Stimulated activated CD4-positive, alpha-beta T cell treated with anti-CD3 and anti-CD28 coated beads, Interleukin-4, amount 100 ng/mL, for 1 hour (primary cell): ENCODE measurements around the gene HOXA3.

Experiments
- DNase-seq: peaks from one replicate; pipeline ENCODE4 v3.0.0-alpha.2; 2020

The HOXA3 gene

GRCh38 chr7:27125986-27126394, 26.4 kb downstream of the HOXA3 start:
- no peak for DNase-seq

- DNase-seq = no peak
Measured at GRCh38 chr7:27124902-27125689, 27.3 kb downstream of the HOXA3 start.

GRCh38 chr7:27124096-27124901, 28.1 kb downstream of the HOXA3 start:
- no peak for DNase-seq

GRCh38 chr7:27123477-27124053, 28.8 kb downstream of the HOXA3 start:
- no peak for DNase-seq

DNA sequence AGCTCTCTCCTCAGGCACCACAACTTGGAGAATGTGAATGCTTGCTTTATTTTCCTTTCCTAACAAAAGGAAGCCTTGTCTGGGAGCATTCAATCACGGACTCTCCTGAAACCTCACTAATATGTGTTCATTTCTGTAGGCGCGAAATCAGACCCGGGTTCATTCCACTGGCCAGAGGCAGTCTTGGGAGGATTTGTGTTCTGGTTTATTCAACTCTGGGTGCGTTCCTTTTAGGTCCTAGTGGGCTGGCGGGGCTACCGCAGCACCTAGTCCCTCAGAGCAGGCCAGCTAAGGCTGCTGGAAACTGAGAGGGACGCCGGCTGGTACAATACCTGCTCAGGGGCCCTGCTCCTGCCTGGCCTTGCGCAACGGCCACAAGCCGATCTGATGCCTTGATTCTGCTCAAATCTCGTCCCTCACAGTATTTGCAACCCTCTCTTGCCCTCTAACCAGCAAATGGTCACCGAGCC, 29.3 kb downstream of the HOXA3 start:
- DNase-seq = no peak

DNA sequence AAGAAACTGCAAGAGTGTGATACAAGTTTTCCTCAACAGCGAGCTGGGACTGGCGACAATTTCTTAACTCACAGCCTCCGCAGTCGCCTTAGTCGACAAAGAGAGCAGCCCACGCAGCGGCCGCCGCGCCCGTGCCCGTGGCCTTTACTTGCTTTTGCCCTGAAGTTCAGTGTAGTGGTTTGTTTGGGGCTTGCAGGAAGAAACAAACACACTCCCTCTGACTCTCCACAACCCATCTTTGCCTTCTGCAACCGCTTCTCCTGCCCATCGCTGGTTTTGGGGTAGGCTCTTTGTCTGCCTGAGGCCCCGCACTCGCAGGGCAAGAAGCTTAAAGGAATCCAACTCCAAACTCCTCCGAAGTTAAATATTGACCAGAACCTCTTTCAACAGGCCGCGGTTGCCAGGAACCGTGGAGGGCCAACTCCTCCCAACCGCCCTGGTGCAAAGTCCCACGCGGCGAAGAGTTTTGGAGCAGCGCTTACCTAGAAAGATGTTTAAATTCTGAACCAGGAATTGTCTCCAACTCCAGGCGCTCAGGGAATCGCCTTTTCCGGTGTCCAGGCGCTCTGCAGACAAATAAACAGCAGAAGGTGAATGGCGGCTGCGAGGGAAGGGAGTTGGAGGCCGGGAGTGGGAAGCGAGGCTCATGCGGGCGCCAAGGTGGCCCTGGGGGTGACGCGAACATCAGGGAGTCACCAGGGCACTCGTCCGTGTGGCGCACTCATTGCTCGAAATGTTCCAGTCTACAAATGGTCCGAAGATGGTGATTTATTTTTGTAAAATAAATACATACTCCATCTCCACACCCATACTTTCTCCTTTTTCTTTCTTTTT, 30.1 kb downstream of the HOXA3 start:
- DNase-seq = no peak

DNA sequence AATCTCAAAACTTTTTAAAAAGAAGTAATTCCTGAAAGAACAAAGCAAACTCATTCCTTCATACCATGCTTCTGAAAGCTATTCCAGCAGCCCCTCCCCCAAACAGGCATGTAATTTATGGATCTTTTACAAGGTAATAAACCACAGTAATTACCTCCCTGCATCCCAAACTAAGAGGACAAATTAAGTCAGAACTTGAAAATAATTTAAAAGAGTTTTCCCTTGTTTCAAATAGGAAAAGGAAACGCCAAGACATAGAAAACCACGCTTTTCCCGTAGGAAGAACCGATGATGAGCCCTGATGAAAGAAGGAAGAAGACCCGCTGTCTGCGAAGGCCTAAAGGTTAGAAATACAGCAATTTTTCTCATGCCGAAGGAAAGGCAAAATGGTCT, 30.7 kb downstream of the HOXA3 start:
- no peak for DNase-seq

- no peak for DNase-seq
Measured at GRCh38 chr7:27119412-27119911, 32.9 kb downstream of the HOXA3 start.

GRCh38 chr7:27118580-27118979, 33.8 kb downstream of the HOXA3 start:
- no peak for DNase-seq

GRCh38 chr7:27117887-27118491, 34.4 kb downstream of the HOXA3 start:
- no peak for DNase-seq

DNA sequence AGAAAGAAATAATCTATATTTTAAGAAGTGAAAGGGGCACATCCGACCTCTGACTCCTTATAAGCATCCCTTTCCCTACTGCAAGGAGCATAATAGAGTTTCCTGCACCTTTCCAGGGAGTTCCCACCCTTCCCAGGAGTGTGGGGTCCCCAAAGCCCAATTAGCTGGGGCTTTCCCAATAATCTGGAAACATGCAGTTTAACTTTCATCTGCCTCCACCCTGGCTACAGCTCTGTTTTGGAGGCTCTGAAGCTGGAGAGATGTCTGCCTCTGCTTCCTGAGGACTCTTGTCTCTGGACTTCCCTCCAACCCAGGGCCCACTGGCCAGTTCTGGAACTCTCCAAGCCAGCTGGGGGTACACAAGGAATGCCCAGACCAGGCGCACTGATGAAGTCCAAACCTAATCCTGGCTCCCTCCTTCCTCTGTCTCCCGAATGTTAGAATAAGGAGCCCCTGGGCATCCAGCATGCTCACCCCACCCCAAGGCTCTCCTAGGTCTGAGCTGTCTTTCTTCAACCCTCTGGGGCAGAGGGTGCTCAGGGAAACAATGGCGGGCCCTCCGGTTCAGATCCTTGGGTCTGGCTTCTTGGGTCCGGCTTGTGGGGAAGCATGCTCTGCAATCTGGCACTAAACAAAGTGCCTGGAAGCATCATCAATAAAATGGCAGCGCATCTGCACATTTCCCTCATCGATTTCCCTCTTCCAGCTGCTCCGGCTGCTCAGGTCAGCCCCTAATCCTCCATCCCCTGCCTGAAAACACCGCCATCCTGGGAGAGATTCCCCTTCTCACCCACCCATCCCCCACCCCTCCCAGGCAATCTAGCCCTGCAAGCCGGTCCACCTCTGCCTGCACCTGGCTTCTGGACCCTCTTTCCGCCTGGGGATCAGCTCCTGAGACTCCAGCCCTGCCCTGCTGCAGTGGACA, 35.2 kb downstream of the HOXA3 start:
- DNase-seq = no peak

- no peak for DNase-seq
Measured at GRCh38 chr7:27116031-27116961, 36.1 kb downstream of the HOXA3 start.

GRCh38 chr7:27115221-27116026, 37.0 kb downstream of the HOXA3 start:
- DNase-seq = no peak

DNA sequence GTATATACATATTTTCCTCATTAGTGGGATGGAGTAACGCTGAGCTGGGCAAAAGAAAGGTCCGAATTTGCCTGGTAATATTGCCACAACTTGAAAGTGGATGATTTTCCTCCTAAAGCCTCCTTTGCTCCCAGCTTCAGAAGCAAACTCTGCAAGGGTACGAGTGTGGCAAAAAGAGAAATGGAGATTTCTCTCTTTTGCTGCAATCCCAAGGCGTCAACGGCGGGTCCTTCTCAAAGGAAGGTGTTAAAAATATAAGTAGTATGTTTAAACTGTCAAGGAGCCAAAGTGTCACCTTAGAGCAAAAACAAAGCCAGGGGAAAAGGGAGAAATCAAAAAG, 37.5 kb downstream of the HOXA3 start:
- no peak for DNase-seq

DNA sequence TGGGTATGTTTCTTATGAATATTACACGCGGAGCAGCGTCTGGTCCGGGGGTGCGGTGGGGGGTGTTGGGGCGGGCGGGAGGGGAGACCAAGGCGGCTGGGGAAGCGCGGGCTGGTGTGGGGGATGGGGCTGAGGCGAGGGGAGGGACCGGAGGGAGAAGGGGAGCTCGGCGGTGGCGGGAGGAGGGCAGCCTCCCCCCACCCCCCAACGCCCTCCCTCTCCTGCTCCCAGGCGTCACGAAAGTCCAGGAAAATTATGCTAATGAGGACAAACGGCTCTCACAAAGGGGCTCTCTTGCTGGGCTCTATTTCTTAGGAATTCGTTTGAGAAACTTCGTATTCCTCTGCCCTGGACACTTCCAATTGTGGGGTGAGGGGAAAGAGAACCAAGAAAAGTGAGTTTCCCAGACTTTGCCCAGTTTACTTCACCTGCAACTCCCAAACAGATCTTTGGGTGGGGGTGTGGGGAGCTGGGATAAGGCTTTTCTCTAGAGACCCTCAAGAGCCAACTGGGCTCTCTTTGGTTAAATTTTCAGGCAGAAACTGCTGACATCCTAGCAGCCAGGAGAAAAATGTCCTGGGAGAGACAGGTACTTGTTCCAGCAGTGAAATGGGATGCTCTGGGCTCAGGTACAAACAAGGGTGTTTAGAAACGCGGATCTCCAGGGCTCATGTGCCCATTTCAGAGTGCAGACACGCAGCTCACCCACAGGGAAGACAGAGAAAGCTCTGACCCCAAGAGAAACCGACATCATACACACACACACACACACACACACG, 38.2 kb downstream of the HOXA3 start:
- DNase-seq = no peak

DNA sequence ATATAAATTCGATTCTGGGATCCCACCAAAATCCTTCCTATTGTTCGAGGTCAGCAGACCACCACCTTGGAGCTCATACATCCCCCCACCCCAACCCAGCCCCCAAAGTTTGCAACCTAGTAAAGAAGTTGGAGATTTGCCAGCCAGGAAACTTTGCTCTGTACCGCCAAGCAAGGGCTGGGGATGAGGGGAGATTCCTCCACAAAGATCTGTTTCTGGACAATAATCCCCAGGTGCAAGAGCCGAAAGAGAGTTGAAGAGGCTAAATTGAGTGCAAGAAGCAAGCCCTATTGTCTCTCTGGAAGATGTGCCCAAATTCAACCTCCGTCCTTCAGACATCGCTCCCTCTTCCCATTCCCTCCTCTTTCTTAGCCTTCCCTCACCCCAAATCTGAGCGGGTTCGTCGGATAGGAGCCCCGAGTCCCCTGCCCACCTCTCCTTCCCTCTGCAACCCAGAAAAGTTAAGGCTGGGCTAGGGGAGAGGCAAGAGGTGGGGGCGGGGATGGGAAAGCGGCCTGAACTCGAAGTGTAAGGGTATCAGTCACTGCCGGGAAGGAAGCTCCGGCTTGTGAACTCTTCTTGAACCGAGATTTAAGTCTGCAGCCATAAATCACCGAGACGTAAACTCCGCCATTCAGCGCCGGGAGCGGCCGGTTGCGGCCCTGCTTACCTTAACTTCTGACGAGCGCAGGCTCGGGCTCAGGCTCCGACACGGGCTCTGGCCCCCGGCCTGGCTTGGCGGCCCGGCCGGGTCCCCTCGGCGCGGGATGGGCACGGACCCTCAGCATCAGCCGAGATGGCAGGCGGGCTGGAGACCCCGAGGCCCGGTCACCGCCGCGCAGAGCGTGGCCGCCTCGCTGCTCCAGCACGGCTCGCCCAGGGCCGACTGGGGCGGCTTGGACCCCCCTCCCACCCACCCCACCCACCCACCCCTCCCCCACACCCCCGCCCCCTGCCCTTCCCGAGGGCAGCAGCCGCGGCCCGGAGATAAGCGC, 39.1 kb downstream of the HOXA3 start:
- DNase-seq = no peak

DNA sequence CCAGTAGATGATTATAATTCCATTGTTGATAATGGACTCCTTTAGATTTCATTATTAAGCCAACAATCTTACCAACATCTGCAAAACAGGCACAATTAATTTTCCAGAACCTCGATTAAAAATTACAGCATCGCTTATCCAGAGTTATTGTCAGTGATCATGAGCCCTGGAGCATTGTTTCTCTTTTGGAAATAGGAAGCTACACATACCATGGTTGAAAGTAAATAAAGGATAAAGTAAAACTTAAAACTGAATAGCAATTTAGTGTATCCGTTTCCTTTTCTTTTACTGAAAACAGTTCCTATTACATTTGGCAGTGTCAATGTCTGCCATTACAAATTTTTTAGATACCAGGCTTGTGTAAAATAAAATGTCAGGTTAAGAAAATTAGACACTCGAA, 40.0 kb downstream of the HOXA3 start:
- no peak for DNase-seq
